ENCODE results near the gene SORBS2.

Gene SORBS2

DNA sequence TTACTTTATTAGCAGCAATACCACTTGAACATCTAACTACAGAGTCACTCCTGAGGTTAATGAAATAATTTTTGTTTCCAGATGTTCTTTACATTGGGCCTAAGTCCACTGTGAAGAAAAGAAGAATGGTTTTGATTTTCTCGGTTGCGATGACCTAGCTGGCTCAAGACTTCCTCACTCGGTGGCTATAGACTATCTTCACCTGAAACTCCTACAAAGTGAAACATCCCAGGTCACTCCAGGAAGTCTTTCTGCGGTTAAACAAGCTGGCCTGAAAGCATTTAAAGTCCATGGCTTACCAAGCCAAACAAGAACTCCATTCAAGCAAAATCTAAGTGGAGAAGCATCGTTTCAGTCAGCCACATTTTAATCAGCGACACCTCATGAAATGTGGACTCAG lies 13.7 kb upstream of the SORBS2 start:
- H3K27ac ChIP-seq (ENCODE audit: poor library complexity, severe bottlenecking), result no peak overlapping the region
- no peak for TF ChIP-seq CTCF (IDR thresholded peaks at IDR 0.05; ENCODE audit: poor library complexity, severe bottlenecking)
- DNase-seq (ENCODE audit: low spot score) (no peak), ATAC-seq (ENCODE audit: low read depth) (no peak)
- no peaks in the 10 kb centered on the region for H3K4me1 ChIP-seq (ENCODE audit: insufficient read depth, poor library complexity, severe bottlenecking)
- H3K9me3 ChIP-seq (ENCODE audit: severe bottlenecking), result no peaks in the 10 kb centered on the region
- H3K36me3 ChIP-seq (ENCODE audit: low read depth), result no peaks in the 10 kb centered on the region
- no peak overlapping the region for H3K4me3 ChIP-seq (ENCODE audit: severe bottlenecking)
- no peaks in the 10 kb centered on the region for H3K27me3 ChIP-seq (ENCODE audit: insufficient read depth, poor library complexity, severe bottlenecking)

GRCh38 chr4:185822791-185823190 lies 10.8 kb upstream of the SORBS2 start:
- Histone ChIP-seq H3K4me3 (ENCODE audit: severe bottlenecking) (no peak overlapping the region), H3K27me3 (ENCODE audit: insufficient read depth, poor library complexity, severe bottlenecking) (no peaks in the 10 kb centered on the region), H3K36me3 (ENCODE audit: low read depth) (no peaks in the 10 kb centered on the region), H3K4me1 (ENCODE audit: insufficient read depth, poor library complexity, severe bottlenecking) (no peaks in the 10 kb centered on the region), H3K9me3 (ENCODE audit: severe bottlenecking) (no peaks in the 10 kb centered on the region), H3K27ac (ENCODE audit: poor library complexity, severe bottlenecking) (no peak overlapping the region)
- DNase-seq (ENCODE audit: low spot score) (no peak), ATAC-seq (ENCODE audit: low read depth) (no peak)
- no peak for TF ChIP-seq CTCF (IDR thresholded peaks at IDR 0.05; ENCODE audit: poor library complexity, severe bottlenecking)

GRCh38 chr4:185821029-185821419 lies 9.0 kb upstream of the SORBS2 start:
- ATAC-seq (ENCODE audit: low read depth), result no peak
- no peaks in the 10 kb centered on the region for H3K4me1 ChIP-seq (ENCODE audit: insufficient read depth, poor library complexity, severe bottlenecking)
- DNase-seq (ENCODE audit: low spot score), result no peak
- no peak overlapping the region for H3K4me3 ChIP-seq (ENCODE audit: severe bottlenecking)
- no peaks in the 10 kb centered on the region for H3K36me3 ChIP-seq (ENCODE audit: low read depth)
- no peaks in the 10 kb centered on the region for H3K27me3 ChIP-seq (ENCODE audit: insufficient read depth, poor library complexity, severe bottlenecking)
- TF ChIP-seq CTCF (IDR thresholded peaks at IDR 0.05; ENCODE audit: poor library complexity, severe bottlenecking), result no peak
- H3K9me3 ChIP-seq (ENCODE audit: severe bottlenecking), result no peaks in the 10 kb centered on the region
- H3K27ac ChIP-seq (ENCODE audit: poor library complexity, severe bottlenecking), result no peak overlapping the region

GRCh38 chr4:185820146-185821028 lies 8.4 kb upstream of the SORBS2 start:
- TF ChIP-seq CTCF (IDR thresholded peaks at IDR 0.05; ENCODE audit: poor library complexity, severe bottlenecking), result no peak
- H3K36me3 ChIP-seq (ENCODE audit: low read depth), result no peaks in the 10 kb centered on the region
- H3K27me3 ChIP-seq (ENCODE audit: insufficient read depth, poor library complexity, severe bottlenecking), result no peaks in the 10 kb centered on the region
- no peaks in the 10 kb centered on the region for H3K9me3 ChIP-seq (ENCODE audit: severe bottlenecking)
- no peak overlapping the region for H3K4me3 ChIP-seq (ENCODE audit: severe bottlenecking)
- H3K27ac ChIP-seq (ENCODE audit: poor library complexity, severe bottlenecking), result no peak overlapping the region
- no peak for ATAC-seq (ENCODE audit: low read depth)
- no peak for DNase-seq (ENCODE audit: low spot score)
- no peaks in the 10 kb centered on the region for H3K4me1 ChIP-seq (ENCODE audit: insufficient read depth, poor library complexity, severe bottlenecking)

DNA sequence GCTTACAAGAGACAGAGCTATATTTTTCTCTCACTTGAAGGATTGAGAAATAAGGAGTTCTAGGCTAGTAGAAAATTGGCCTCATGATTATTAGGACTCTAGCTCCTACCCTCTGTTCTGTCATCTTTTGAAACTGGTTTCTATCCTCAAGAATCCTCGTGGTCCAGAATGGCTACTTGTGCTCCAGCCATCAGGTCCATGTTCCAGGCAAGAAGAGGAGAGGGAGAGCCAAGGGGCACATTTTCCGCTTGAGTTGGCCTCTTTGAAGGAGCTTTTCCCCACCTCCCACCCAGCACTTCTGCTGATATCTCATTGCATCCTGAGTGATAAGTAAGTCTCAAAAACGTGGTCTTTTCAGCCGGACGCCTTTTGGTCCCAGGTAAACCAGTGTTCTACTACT lies 7.2 kb upstream of the SORBS2 start:
- Histone ChIP-seq H3K4me1 (ENCODE audit: insufficient read depth, poor library complexity, severe bottlenecking) (no peaks in the 10 kb centered on the region), H3K27ac (ENCODE audit: poor library complexity, severe bottlenecking) (no peak overlapping the region), H3K27me3 (ENCODE audit: insufficient read depth, poor library complexity, severe bottlenecking) (no peaks in the 10 kb centered on the region), H3K36me3 (ENCODE audit: low read depth) (no peaks in the 10 kb centered on the region), H3K9me3 (ENCODE audit: severe bottlenecking) (no peaks in the 10 kb centered on the region), H3K4me3 (ENCODE audit: severe bottlenecking) (no peak overlapping the region)
- ATAC-seq (ENCODE audit: low read depth), result no peak
- no peak for DNase-seq (ENCODE audit: low spot score)
- no peak for TF ChIP-seq CTCF (IDR thresholded peaks at IDR 0.05; ENCODE audit: poor library complexity, severe bottlenecking)

Data from RWPE2 (cell line).